Adrenal gland (tissue), 12 donors: ENCODE measurements around the gene PI4K2B. TPM values are rescaled to one million over a fixed set of nuclear protein-coding genes. Genes with fewer than 3 reads are reported as not detected.

Experiments used
- DNase-seq, 7 donors: peaks; one replicate each; pipeline ENCODE4 v3.0.0-alpha.2; 2019 to 2020
- H3K27ac ChIP-seq, 5 donors: fragments of 200-600 bp; sonication (generic) in 4 of 5; 1 replicate in 3 of 5; 2 replicates in 2 of 5; pipeline versions ENCODE4 v1.5.1 to v1.8.0; 2016 to 2020; ENCODE audit warnings: mild to moderate bottlenecking in 1 of 5
- H3K27me3 ChIP-seq: fragments of 200-600 bp; 2 replicates; pipeline ENCODE4 v1.8.0; 2021
- H3K36me3 ChIP-seq, 2 donors: fragments of 200-600 bp; replicated peaks in 1 of 2; 1 replicate in 1 of 2; 2 replicates in 1 of 2; pipeline versions ENCODE4 v1.5.1 to v1.8.0; 2018 to 2022
- H3K4me1 ChIP-seq, 2 donors: fragments of 200-600 bp; replicated peaks in 1 of 2; 1 replicate in 1 of 2; 2 replicates in 1 of 2; pipeline versions ENCODE4 v1.5.1 to v1.8.0; 2018 to 2021
- H3K4me3 ChIP-seq, 4 donors: fragments of 200-600 bp; sonication (generic) in 3 of 4; one replicate each; pipeline ENCODE4 v1.5.1; 2016 to 2018
- H3K9me3 ChIP-seq, 3 donors: fragments of 200-600 bp; sonication (generic) in 1 of 3; replicated peaks in 1 of 3; 1 replicate in 2 of 3; 2 replicates in 1 of 3; pipeline versions ENCODE4 v1.5.1 to v1.8.0; 2016 to 2021
- POLR2A ChIP-seq, 2 donors: fragments of 450-650 bp; IDR thresholded peaks; one replicate each; pipeline ENCODE4 v1.6.1; 2017; ENCODE audit warnings: antibody characterized with exemption in 2 of 2, mild to moderate bottlenecking in 2 of 2, moderate library complexity in 1 of 2
- WGBS, 4 donors: extraction: QIAGEN DNeasy Blood & Tissue Kit in 2 of 4; methylation state at CpG; one replicate each; pipeline versions ENCODE4 v1.1.5 to v1.1.7; 2013 to 2017; 5-methylcytosine and 5-hydroxymethylcytosine counted together
- intact Hi-C, 2 donors: fragments of 100-400 bp; cut with DNase I; formaldehyde crosslinking; loops; one replicate each; pipeline versions ENCODE4 v1.14.1 to v1.15.0; 2022 to 2023
- polyA plus RNA-seq, 3 donors: library from polyadenylated mRNA; stranded (reverse); fragments of 200-250 nt in 2 of 3; fragments of 350-450 nt in 1 of 3; fragmentation: Illumina TruSeq in 1 of 3; extraction: RNeasy Lipid Tissue Mini Kit (QIAGEN cat#74804) in 1 of 3; gene quantifications; one replicate each; pipeline ENCODE4 v1.2.3, GENCODE V29; 2013 to 2014
- total RNA-seq, 9 donors: library from RNA; depleted of rRNA in 4 of 9; stranded (reverse); fragments of >200 nt in 4 of 9; fragments of 120-200 nt in 1 of 9; fragmentation: NEBNext Ultra II Directional in 1 of 9; extraction: Animal tissue kit (Norgen Biotek cat#: 25700) in 1 of 9; gene quantifications; one replicate each; pipeline versions ENCODE4 v1.1.0 to v1.2.4, GENCODE V29; 2013 to 2023
- TF ChIP-seq, protein P1 (sequence below), 6 experiments: fragments of 450-650 bp in 4 of 6; fragments of 200-600 bp in 2 of 6; sonication (generic) in 1 of 6; IDR thresholded peaks; 1 replicate in 5 of 6; 2 replicates in 1 of 6; pipeline versions ENCODE4 v1.5.1 to v1.8.0; 2016 to 2021; ENCODE audit warnings: antibody characterized with exemption in 6 of 6, mild to moderate bottlenecking in 2 of 6, moderate library complexity in 1 of 6
- donor health status: healthy with polysubstance abuse.
- donor health status: Bipolar disorder and iron deficiency.
- donor health status: DM: yes; HTN: yes; CAD: no.
- donor health status: DM: no; HTN: no; CAD: no.
- donor health status: DM: no; HTN: no; CAD: no.
- donor health status: DM: yes; HTN: yes; CAD: no.

PI4K2B gene
- total and polyA plus RNA-seq, 12 donors = 4.6 to 29.3 (median 13.6) TPM

- no peaks in the 10 kb centered on the region for H3K4me1 ChIP-seq
- H3K27me3 ChIP-seq = peaks cover 3% of the 10 kb centered on the region
- no peak overlapping the region for H3K4me3 ChIP-seq
- H3K36me3 ChIP-seq = no peaks in the 10 kb centered on the region
- no peak overlapping the region for H3K27ac ChIP-seq
- intact Hi-C loops = no loop called here
- TF ChIP-seq, protein P1, sequence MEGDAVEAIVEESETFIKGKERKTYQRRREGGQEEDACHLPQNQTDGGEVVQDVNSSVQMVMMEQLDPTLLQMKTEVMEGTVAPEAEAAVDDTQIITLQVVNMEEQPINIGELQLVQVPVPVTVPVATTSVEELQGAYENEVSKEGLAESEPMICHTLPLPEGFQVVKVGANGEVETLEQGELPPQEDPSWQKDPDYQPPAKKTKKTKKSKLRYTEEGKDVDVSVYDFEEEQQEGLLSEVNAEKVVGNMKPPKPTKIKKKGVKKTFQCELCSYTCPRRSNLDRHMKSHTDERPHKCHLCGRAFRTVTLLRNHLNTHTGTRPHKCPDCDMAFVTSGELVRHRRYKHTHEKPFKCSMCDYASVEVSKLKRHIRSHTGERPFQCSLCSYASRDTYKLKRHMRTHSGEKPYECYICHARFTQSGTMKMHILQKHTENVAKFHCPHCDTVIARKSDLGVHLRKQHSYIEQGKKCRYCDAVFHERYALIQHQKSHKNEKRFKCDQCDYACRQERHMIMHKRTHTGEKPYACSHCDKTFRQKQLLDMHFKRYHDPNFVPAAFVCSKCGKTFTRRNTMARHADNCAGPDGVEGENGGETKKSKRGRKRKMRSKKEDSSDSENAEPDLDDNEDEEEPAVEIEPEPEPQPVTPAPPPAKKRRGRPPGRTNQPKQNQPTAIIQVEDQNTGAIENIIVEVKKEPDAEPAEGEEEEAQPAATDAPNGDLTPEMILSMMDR (IDR thresholded peaks at IDR 0.05) = no peak
- TF ChIP-seq POLR2A (IDR thresholded peaks at IDR 0.05) = no peak
- H3K9me3 ChIP-seq = no peaks in the 10 kb centered on the region
- WGBS, 4 donors = 76 to 90% (median 81%) methylated on average over 3 of the region's 3 CpGs
- no peak for DNase-seq
Observed at GRCh38 chr4:25303578-25303977, 69.7 kb downstream of the PI4K2B start.

- Histone ChIP-seq H3K27me3 (no peaks in the 10 kb centered on the region), H3K4me1 (no peaks in the 10 kb centered on the region), H3K27ac (no peak overlapping the region), H3K9me3 (no peaks in the 10 kb centered on the region), H3K36me3 (no peaks in the 10 kb centered on the region), H3K4me3 (no peak overlapping the region)
- WGBS, 4 donors = 69 to 88% (median 84%) methylated on average over 4 of the region's 4 CpGs
- intact Hi-C loops = loop anchor here in 1 of 2 donors (5.0 kb wide), 1 partner anchor 61 kb away; no protein-coding TSS in a partner anchor
- no peak for TF ChIP-seq POLR2A (IDR thresholded peaks at IDR 0.05)
- TF ChIP-seq, protein P1 (IDR thresholded peaks at IDR 0.05) = no peak
- DNase-seq = no peak
Observed at GRCh38 chr4:25306518-25307057, 72.8 kb downstream of the PI4K2B start.

GRCh38 chr4:25307596-25307995 is 73.8 kb downstream of the PI4K2B start:
- Histone ChIP-seq H3K36me3 (no peaks in the 10 kb centered on the region), H3K9me3 (no peaks in the 10 kb centered on the region), H3K27ac (no peak overlapping the region), H3K27me3 (no peaks in the 10 kb centered on the region), H3K4me1 (no peaks in the 10 kb centered on the region), H3K4me3 (no peak overlapping the region)
- no peak for DNase-seq
- TF ChIP-seq, protein P1 (IDR thresholded peaks at IDR 0.05) = no peak
- TF ChIP-seq POLR2A (IDR thresholded peaks at IDR 0.05) = no peak
- 82 to 85% (median 83%) methylated on average over 4 to 7 of the region's 7 CpGs for WGBS, 4 donors
- intact Hi-C loops = loop anchor here in 1 of 2 donors (5.0 kb wide), 1 partner anchor 60 kb away; no protein-coding TSS in a partner anchor

- 79 to 96% (median 83%) methylated on average over 2 of the region's 2 CpGs for WGBS, 4 donors
- intact Hi-C loops = loop anchor here in 1 of 2 donors (5.0 kb wide), 1 partner anchor 59 kb away; no protein-coding TSS in a partner anchor
- no peak for DNase-seq
Observed at GRCh38 chr4:25308306-25308705, 74.5 kb downstream of the PI4K2B start.

More at GRCh38 chr4:25308306-25308705, 74.5 kb downstream of the PI4K2B start:
- no peak overlapping the region for H3K27ac ChIP-seq
- H3K27me3 ChIP-seq = no peaks in the 10 kb centered on the region
- H3K4me1 ChIP-seq = peaks cover 0 to 2% of the 10 kb centered on the region in 2 donors
- H3K36me3 ChIP-seq = no peaks in the 10 kb centered on the region
- H3K9me3 ChIP-seq = no peaks in the 10 kb centered on the region
- no peak overlapping the region for H3K4me3 ChIP-seq
- TF ChIP-seq, protein P1 (IDR thresholded peaks at IDR 0.05) = no peak
- no peak for TF ChIP-seq POLR2A (IDR thresholded peaks at IDR 0.05)
